ENCODE measurements around the gene MBLAC1.
"Not testable (repeated sequence)": the region's sequence is repeated elsewhere in the genome, so short reads cannot be mapped to it uniquely, and the experiment has no call there.

MBLAC1 gene

GRCh38 chr7:100124301-100125230 lies 2.2 kb upstream of the MBLAC1 start:
- no peak for DNase-seq

- peak in 1 of 2 donors; percentile 13 for DNase-seq
These were observed 382 bp upstream of the MBLAC1 start for GRCh38 chr7:100126239-100126930.

GRCh38 chr7:100127866-100128636 lies 1.3 kb downstream of the MBLAC1 start:
- DNase-seq, result peak in 1 of 2 donors; percentile 11

GRCh38 chr7:100128637-100128963 lies 1.8 kb downstream of the MBLAC1 start:
- DNase-seq, result no peak

- not testable (repeated sequence) for DNase-seq
These were observed 3.4 kb downstream of the MBLAC1 start for GRCh38 chr7:100130220-100130607.

- peak; percentile 78 to 90 for DNase-seq
These were observed 4.1 kb downstream of the MBLAC1 start for GRCh38 chr7:100130608-100131453.

- DNase-seq, result no peak
These were observed 5.4 kb downstream of the MBLAC1 start for GRCh38 chr7:100132126-100132525.

- DNase-seq, result peak; percentile 64 to 66
These were observed 6.0 kb downstream of the MBLAC1 start for GRCh38 chr7:100132697-100133151.

GRCh38 chr7:100137851-100138760 lies 11.3 kb downstream of the MBLAC1 start:
- no peak for DNase-seq

- no peak for DNase-seq
These were observed 14.8 kb downstream of the MBLAC1 start for GRCh38 chr7:100141555-100141949.

GRCh38 chr7:100142461-100142860 lies 15.7 kb downstream of the MBLAC1 start:
- DNase-seq, result no peak

- DNase-seq, result not testable (repeated sequence)
These were observed 19.6 kb downstream of the MBLAC1 start for GRCh38 chr7:100146350-100146749.

GRCh38 chr7:100147278-100147677 lies 20.5 kb downstream of the MBLAC1 start:
- DNase-seq, result no peak

- DNase-seq, result no peak
These were observed 21.4 kb downstream of the MBLAC1 start for GRCh38 chr7:100148225-100148558.

GRCh38 chr7:100148559-100149328 lies 22.0 kb downstream of the MBLAC1 start, which contains the start of gene LAMTOR4:
Gene LAMTOR4, plus strand, starts transcription at chr7:100148918. Its CDS starts 55 bp downstream, at chr7:100148973.
- peak; percentile 96 to 98 for DNase-seq

GRCh38 chr7:100152404-100152803 lies 25.6 kb downstream of the MBLAC1 start:
- no peak for DNase-seq

- DNase-seq, result no peak
These were observed 26.3 kb downstream of the MBLAC1 start for GRCh38 chr7:100152937-100153666.

- DNase-seq, result no peak
These were observed 27.2 kb downstream of the MBLAC1 start for GRCh38 chr7:100153708-100154535.

All from activated CD4-positive, alpha-beta T cell treated with anti-CD3 and anti-CD28 coated beads for 4 hours (primary cell).